Measurements from ENCODE around the gene ADAMTS17. TPM values are rescaled to one million over a fixed set of nuclear protein-coding genes. Genes with fewer than 3 reads are reported as not detected.

Gene ADAMTS17
- total RNA-seq, 4 donors from 2014 or later: 6.0 to 17.6 (median 8.2) TPM

GRCh38 chr15:100297812-100298211 is 44.0 kb downstream of the ADAMTS17 start:
- in situ Hi-C loops (cut with MboI; ENCODE audit: low pct_ligation_motif_present in 1 of 4, low pct_unique_long_range_greater_than_20kb in 1 of 4, low sequenced_read_pairs in 3 of 4): no loop called here
- TF ChIP-seq POLR2A (IDR thresholded peaks at IDR 0.05) (no peak), EP300 (IDR thresholded peaks at IDR 0.05; ENCODE audit: low read depth) (no peak), CTCF (IDR thresholded peaks at IDR 0.05) (no peak), POLR2AphosphoS5 (IDR thresholded peaks at IDR 0.05) (no peak)
- Histone ChIP-seq H3K9me3 (peaks cover 0 to 5% of the 10 kb centered on the region in 2 donors), H3K27ac (no peak overlapping the region), H3K27me3 (no peaks in the 10 kb centered on the region), H3K36me3 (no peaks in the 10 kb centered on the region), H3K4me3 (no peak overlapping the region), H3K4me1 (peaks cover 0 to 8% (median 0%) of the 10 kb centered on the region in 4 donors)
- no peak for DNase-seq
- WGBS, 2 donors (ENCODE audit: low coverage in 1 of 2): 67 to 77% methylated on average over 3 to 9 of the region's 9 CpGs
- intact Hi-C loops (cut with DNase I; ENCODE audit: low total_unique reads): no loop called here

- TF ChIP-seq POLR2A (IDR thresholded peaks at IDR 0.05) (no peak), CTCF (IDR thresholded peaks at IDR 0.05) (no peak), EP300 (IDR thresholded peaks at IDR 0.05; ENCODE audit: low read depth) (no peak), POLR2AphosphoS5 (IDR thresholded peaks at IDR 0.05) (no peak)
- Histone ChIP-seq H3K27me3 (no peaks in the 10 kb centered on the region), H3K36me3 (no peaks in the 10 kb centered on the region), H3K27ac (no peak overlapping the region), H3K4me3 (no peak overlapping the region), H3K9me3 (peaks cover 0 to 5% of the 10 kb centered on the region in 2 donors), H3K4me1 (no peaks in the 10 kb centered on the region)
- WGBS, 2 donors (ENCODE audit: low coverage in 1 of 2): 90 to 100% methylated on average over 1 to 8 of the region's 8 CpGs
- DNase-seq: no peak
- intact Hi-C loops (cut with DNase I; ENCODE audit: low total_unique reads): no loop called here
- in situ Hi-C loops (cut with MboI; ENCODE audit: low pct_ligation_motif_present in 1 of 4, low pct_unique_long_range_greater_than_20kb in 1 of 4, low sequenced_read_pairs in 3 of 4): no loop called here
These were observed 45.7 kb downstream of the ADAMTS17 start for GRCh38 chr15:100295939-100296565.

GRCh38 chr15:100292010-100292409 is 49.8 kb downstream of the ADAMTS17 start:
- H3K27me3 ChIP-seq: no peaks in the 10 kb centered on the region
- no peaks in the 10 kb centered on the region for H3K4me1 ChIP-seq
- no peak for TF ChIP-seq CTCF (IDR thresholded peaks at IDR 0.05)
- no peak for TF ChIP-seq POLR2AphosphoS5 (IDR thresholded peaks at IDR 0.05)
- intact Hi-C loops (cut with DNase I; ENCODE audit: low total_unique reads): no loop called here
- H3K9me3 ChIP-seq: no peaks in the 10 kb centered on the region
- in situ Hi-C loops (cut with MboI; ENCODE audit: low pct_ligation_motif_present in 1 of 4, low pct_unique_long_range_greater_than_20kb in 1 of 4, low sequenced_read_pairs in 3 of 4): no loop called here
- 86 to 93% methylated on average over 11 to 35 of the region's 35 CpGs for WGBS, 2 donors (ENCODE audit: low coverage in 1 of 2)
- no peak overlapping the region for H3K4me3 ChIP-seq
- H3K27ac ChIP-seq: no peak overlapping the region
- DNase-seq: no peak
- H3K36me3 ChIP-seq: no peaks in the 10 kb centered on the region

GRCh38 chr15:100291106-100291505 is 50.7 kb downstream of the ADAMTS17 start:
- no peaks in the 10 kb centered on the region for H3K4me1 ChIP-seq
- TF ChIP-seq POLR2AphosphoS5 (IDR thresholded peaks at IDR 0.05) (no peak), POLR2A (IDR thresholded peaks at IDR 0.05) (no peak), EP300 (IDR thresholded peaks at IDR 0.05; ENCODE audit: low read depth) (no peak), CTCF (IDR thresholded peaks at IDR 0.05) (no peak)
- 45 to 70% methylated on average over 2 of the region's 2 CpGs for WGBS, 2 donors (ENCODE audit: low coverage in 1 of 2)
- in situ Hi-C loops (cut with MboI; ENCODE audit: low pct_ligation_motif_present in 1 of 4, low pct_unique_long_range_greater_than_20kb in 1 of 4, low sequenced_read_pairs in 3 of 4) (no loop called here), intact Hi-C loops (cut with DNase I; ENCODE audit: low total_unique reads) (no loop called here)
- no peaks in the 10 kb centered on the region for H3K9me3 ChIP-seq
- no peaks in the 10 kb centered on the region for H3K36me3 ChIP-seq
- H3K4me3 ChIP-seq: no peak overlapping the region
- H3K27me3 ChIP-seq: no peaks in the 10 kb centered on the region
- no peak for DNase-seq
- H3K27ac ChIP-seq: no peak overlapping the region
